ENCODE results near the gene ZRANB1.

ZRANB1 gene

GRCh38 chr10:125009661-125010161 lies 67.8 kb downstream of the ZRANB1 start:
- Histone ChIP-seq H3K4me1 (ENCODE audit: control insufficient read depth in 1 of 2, insufficient read depth in 1 of 2, low read depth in 1 of 2, low read length in 1 of 2) (peaks cover 20 to 25% of the 10 kb centered on the region in 2 experiments), H3K36me3 (peaks cover 45% of the 10 kb centered on the region), H3K27ac (peak overlapping the region; percentile 88), H3K9me3 (no peaks in the 10 kb centered on the region), H3K4me3 (ENCODE audit: low read depth in 1 of 2, low read length in 1 of 2) (no peak overlapping the region), H3K27me3 (no peaks in the 10 kb centered on the region)
- TF ChIP-seq CTCF (IDR thresholded peaks at IDR 0.05), result no peak

- no peaks in the 10 kb centered on the region for H3K9me3 ChIP-seq
- no peak overlapping the region for H3K4me3 ChIP-seq (ENCODE audit: low read depth in 1 of 2, low read length in 1 of 2)
- peaks cover 20 to 25% of the 10 kb centered on the region in 2 experiments for H3K4me1 ChIP-seq (ENCODE audit: control insufficient read depth in 1 of 2, insufficient read depth in 1 of 2, low read depth in 1 of 2, low read length in 1 of 2)
- no peak for TF ChIP-seq CTCF (IDR thresholded peaks at IDR 0.05)
- peaks cover 38% of the 10 kb centered on the region for H3K36me3 ChIP-seq
- peak overlapping the region; percentile 40 for H3K27ac ChIP-seq
- H3K27me3 ChIP-seq, result no peaks in the 10 kb centered on the region
These were observed 68.4 kb downstream of the ZRANB1 start for GRCh38 chr10:125010362-125010761.

- no peak for TF ChIP-seq CTCF (IDR thresholded peaks at IDR 0.05)
- H3K4me3 ChIP-seq (ENCODE audit: low read depth in 1 of 2, low read length in 1 of 2), result no peak overlapping the region
- peaks cover 20 to 25% of the 10 kb centered on the region in 2 experiments for H3K4me1 ChIP-seq (ENCODE audit: control insufficient read depth in 1 of 2, insufficient read depth in 1 of 2, low read depth in 1 of 2, low read length in 1 of 2)
- peak overlapping the region; percentile 40 for H3K27ac ChIP-seq
- no peaks in the 10 kb centered on the region for H3K27me3 ChIP-seq
- peaks cover 33% of the 10 kb centered on the region for H3K36me3 ChIP-seq
- no peaks in the 10 kb centered on the region for H3K9me3 ChIP-seq
These were observed 69.4 kb downstream of the ZRANB1 start for GRCh38 chr10:125011171-125011925.

- no peak for TF ChIP-seq CTCF (IDR thresholded peaks at IDR 0.05)
- Histone ChIP-seq H3K4me3 (ENCODE audit: low read depth in 1 of 2, low read length in 1 of 2) (no peak overlapping the region), H3K36me3 (peaks cover 34% of the 10 kb centered on the region), H3K9me3 (no peaks in the 10 kb centered on the region), H3K27ac (no peak overlapping the region), H3K4me1 (ENCODE audit: control insufficient read depth in 1 of 2, insufficient read depth in 1 of 2, low read depth in 1 of 2, low read length in 1 of 2) (peaks cover 20 to 25% of the 10 kb centered on the region in 2 experiments), H3K27me3 (no peaks in the 10 kb centered on the region)
These were observed 70.2 kb downstream of the ZRANB1 start for GRCh38 chr10:125011926-125012705.

- Histone ChIP-seq H3K4me1 (ENCODE audit: control insufficient read depth in 1 of 2, insufficient read depth in 1 of 2, low read depth in 1 of 2, low read length in 1 of 2) (peaks cover 15 to 19% of the 10 kb centered on the region in 2 experiments), H3K27ac (no peak overlapping the region), H3K36me3 (peaks cover 42% of the 10 kb centered on the region), H3K4me3 (ENCODE audit: low read depth in 1 of 2, low read length in 1 of 2) (no peak overlapping the region), H3K9me3 (no peaks in the 10 kb centered on the region), H3K27me3 (no peaks in the 10 kb centered on the region)
- TF ChIP-seq CTCF (IDR thresholded peaks at IDR 0.05), result no peak
These were observed 71.1 kb downstream of the ZRANB1 start for GRCh38 chr10:125012851-125013528.
